ENCODE measurements around the gene CNGB1. TPM values are rescaled to one million over a fixed set of nuclear protein-coding genes. Genes with fewer than 3 reads are reported as not detected.

The CNGB1 gene
- total and polyA plus RNA-seq, 2 of the 13 experiments (the other 11 are each of a cell fraction or from before 2014, with no cell fraction given): 0.02 to 0.15 TPM

DNA sequence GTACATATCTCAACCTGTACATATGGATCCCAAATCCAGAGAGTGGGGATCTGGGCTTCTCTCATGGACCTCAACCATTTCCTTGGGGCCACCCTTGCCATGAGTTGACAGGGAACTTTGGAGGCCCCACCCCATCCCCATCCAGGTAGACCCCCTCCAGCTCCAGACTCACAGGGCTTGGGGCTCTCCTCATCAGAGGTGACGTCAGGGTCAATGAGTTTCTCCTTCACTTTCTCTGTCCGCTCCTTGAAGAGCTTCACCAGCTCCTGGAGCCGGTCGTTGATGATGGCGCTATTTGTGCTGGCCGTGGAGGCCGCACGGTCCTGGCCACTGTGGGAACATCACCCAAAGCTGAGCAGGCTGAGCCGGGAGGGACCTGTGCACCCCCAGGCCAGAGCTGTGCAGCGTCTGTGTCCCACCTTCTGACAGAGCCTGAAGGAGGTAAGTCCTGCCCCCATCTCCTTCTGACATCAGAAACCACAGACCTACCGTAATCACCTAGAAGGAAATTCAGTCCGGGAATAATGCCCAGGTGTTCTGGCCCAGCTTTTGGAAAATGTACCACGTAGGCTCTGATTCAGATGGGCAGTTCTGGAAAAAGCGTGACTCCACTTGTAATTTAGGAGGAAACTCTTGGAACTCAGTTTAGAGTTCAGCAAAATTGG is 50.6 kb downstream of the CNGB1 start:
- H3K4me1 ChIP-seq (ENCODE audit: insufficient read depth, low read length): no peaks in the 10 kb centered on the region
- peak; percentile 61 for TF ChIP-seq ATF7 (IDR thresholded peaks at IDR 0.05)
- no peak for TF ChIP-seq ATF7 (CRISPR knock-in tag; IDR thresholded peaks at IDR 0.05)
- no peak for TF ChIP-seq NAIF1 (CRISPR knock-in tag; IDR thresholded peaks at IDR 0.05; ENCODE audit: borderline replicate concordance)
- no peak for TF ChIP-seq MZF1 (CRISPR knock-in tag; IDR thresholded peaks at IDR 0.05; ENCODE audit: borderline replicate concordance)
- TF ChIP-seq, protein P1, sequence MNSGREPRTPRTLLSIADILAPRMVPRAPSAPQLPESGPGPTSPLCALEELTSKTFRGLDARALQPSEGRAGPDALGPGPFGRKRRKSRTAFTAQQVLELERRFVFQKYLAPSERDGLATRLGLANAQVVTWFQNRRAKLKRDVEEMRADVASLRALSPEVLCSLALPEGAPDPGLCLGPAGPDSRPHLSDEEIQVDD (CRISPR knock-in tag; IDR thresholded peaks at IDR 0.05; ENCODE audit: borderline replicate concordance): no peak
- TF ChIP-seq CREB1 (IDR thresholded peaks at IDR 0.05): peak; percentile 57
- no peak for TF ChIP-seq CREB1 (CRISPR knock-in tag; IDR thresholded peaks at IDR 0.05)
- no peak for TF ChIP-seq ESRRA (CRISPR knock-in tag; IDR thresholded peaks at IDR 0.05; ENCODE audit: low read depth)
- TF ChIP-seq ZNF768 (CRISPR knock-in tag; IDR thresholded peaks at IDR 0.05): peak; percentile 20; the same call in 1 of the 2 replicates
- no peak for TF ChIP-seq SMAD3 (CRISPR knock-in tag; IDR thresholded peaks at IDR 0.05)
- TF ChIP-seq, protein P2, sequence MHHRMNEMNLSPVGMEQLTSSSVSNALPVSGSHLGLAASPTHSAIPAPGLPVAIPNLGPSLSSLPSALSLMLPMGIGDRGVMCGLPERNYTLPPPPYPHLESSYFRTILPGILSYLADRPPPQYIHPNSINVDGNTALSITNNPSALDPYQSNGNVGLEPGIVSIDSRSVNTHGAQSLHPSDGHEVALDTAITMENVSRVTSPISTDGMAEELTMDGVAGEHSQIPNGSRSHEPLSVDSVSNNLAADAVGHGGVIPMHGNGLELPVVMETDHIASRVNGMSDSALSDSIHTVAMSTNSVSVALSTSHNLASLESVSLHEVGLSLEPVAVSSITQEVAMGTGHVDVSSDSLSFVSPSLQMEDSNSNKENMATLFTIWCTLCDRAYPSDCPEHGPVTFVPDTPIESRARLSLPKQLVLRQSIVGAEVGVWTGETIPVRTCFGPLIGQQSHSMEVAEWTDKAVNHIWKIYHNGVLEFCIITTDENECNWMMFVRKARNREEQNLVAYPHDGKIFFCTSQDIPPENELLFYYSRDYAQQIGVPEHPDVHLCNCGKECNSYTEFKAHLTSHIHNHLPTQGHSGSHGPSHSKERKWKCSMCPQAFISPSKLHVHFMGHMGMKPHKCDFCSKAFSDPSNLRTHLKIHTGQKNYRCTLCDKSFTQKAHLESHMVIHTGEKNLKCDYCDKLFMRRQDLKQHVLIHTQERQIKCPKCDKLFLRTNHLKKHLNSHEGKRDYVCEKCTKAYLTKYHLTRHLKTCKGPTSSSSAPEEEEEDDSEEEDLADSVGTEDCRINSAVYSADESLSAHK (CRISPR knock-in tag; IDR thresholded peaks at IDR 0.05; ENCODE audit: borderline replicate concordance): no peak
- no peak for TF ChIP-seq NFE2 (CRISPR knock-in tag; IDR thresholded peaks at IDR 0.05)
- TF ChIP-seq ZFX (CRISPR knock-in tag; IDR thresholded peaks at IDR 0.05; ENCODE audit: low read depth): no peak
- TF ChIP-seq, protein P3, sequence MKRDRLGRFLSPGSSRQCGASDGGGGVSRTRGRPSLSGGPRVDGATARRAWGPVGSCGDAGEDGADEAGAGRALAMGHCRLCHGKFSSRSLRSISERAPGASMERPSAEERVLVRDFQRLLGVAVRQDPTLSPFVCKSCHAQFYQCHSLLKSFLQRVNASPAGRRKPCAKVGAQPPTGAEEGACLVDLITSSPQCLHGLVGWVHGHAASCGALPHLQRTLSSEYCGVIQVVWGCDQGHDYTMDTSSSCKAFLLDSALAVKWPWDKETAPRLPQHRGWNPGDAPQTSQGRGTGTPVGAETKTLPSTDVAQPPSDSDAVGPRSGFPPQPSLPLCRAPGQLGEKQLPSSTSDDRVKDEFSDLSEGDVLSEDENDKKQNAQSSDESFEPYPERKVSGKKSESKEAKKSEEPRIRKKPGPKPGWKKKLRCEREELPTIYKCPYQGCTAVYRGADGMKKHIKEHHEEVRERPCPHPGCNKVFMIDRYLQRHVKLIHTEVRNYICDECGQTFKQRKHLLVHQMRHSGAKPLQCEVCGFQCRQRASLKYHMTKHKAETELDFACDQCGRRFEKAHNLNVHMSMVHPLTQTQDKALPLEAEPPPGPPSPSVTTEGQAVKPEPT (CRISPR knock-in tag; IDR thresholded peaks at IDR 0.05; ENCODE audit: low read depth): no peak
- TF ChIP-seq ZNF775 (CRISPR knock-in tag; IDR thresholded peaks at IDR 0.05; ENCODE audit: borderline replicate concordance): no peak
- no peak for TF ChIP-seq CHD2 (IDR thresholded peaks at IDR 0.05; ENCODE audit: low read depth, low read length)
- ATAC-seq (no peak), FAIRE-seq (no peak), DNase-seq (ENCODE audit: low spot score) (no peak)
- in situ Hi-C loops (cut with HindIII; ENCODE audit: extremely low pct_ligation_motif_present, low pct_unique_long_range_greater_than_20kb) (no loop called here), intact Hi-C loops (cut with micrococcal nuclease; ENCODE audit: unreplicated experiment) (no loop called here)
- no peak overlapping the region for H3K4me2 ChIP-seq (ENCODE audit: low read depth, low read length)
- ChIA-PET POLR2A (no interaction called here), CTCF (ENCODE audit: low intra/inter-chr PET ratio, low total read pairs) (no interaction called here)
- WGBS (ENCODE audit: low lambda C conversion rate): 48% methylated on average over 11 of the region's 14 CpGs
- no peak overlapping the region for H2AFZ ChIP-seq (ENCODE audit: low read length)
- no peak overlapping the region for H3K4me3 ChIP-seq (replicated peaks in 1 of 3; ENCODE audit: insufficient read depth in 1 of 3, low read depth in 2 of 3, low read length in 3 of 3)
- peaks cover 2 to 26% of the 10 kb centered on the region in 2 experiments; a peak in 3 of 5 replicates for H3K27me3 ChIP-seq (ENCODE audit: control insufficient read depth in 1 of 2, insufficient read depth in 2 of 2, low read length in 2 of 2)
- BruUV-seq (replicated peaks): no TSS peak
- H4K20me1 ChIP-seq (ENCODE audit: insufficient read depth, low read length): no peaks in the 10 kb centered on the region
- H3K27ac ChIP-seq (ENCODE audit: extremely low read length, insufficient read depth, low read length): no peak overlapping the region
- no peaks in the 10 kb centered on the region for H3K36me3 ChIP-seq (replicated peaks in 1 of 2; ENCODE audit: control insufficient read depth in 1 of 2, insufficient read depth in 2 of 2, low read length in 2 of 2)
- H3K9me3 ChIP-seq (ENCODE audit: low read length): no peaks in the 10 kb centered on the region
- no peak overlapping the region for H3K9ac ChIP-seq (ENCODE audit: insufficient read depth, low read depth, low read length)
- H3K79me2 ChIP-seq (ENCODE audit: insufficient read depth, low read length): no peaks in the 10 kb centered on the region

Data from HepG2 (cell line).